Cardiac septum (tissue), 1 donor: ENCODE measurements around the gene GIT2. TPM values are rescaled to one million over a fixed set of nuclear protein-coding genes. Genes with fewer than 3 reads are reported as not detected.
"Not testable (repeated sequence)": the region's sequence is repeated elsewhere in the genome, so short reads cannot be mapped to it uniquely, and the experiment has no call there.

Source experiments
- DNase-seq: peaks from one replicate; pipeline ENCODE4 v3.0.0-alpha.2; 2020; ENCODE audit warnings: low spot score
- intact Hi-C: fragments of 100-400 bp; cut with DNase I; formaldehyde crosslinking; loops from one replicate; pipeline ENCODE4 v1.14.0; 2022
- long read RNA-seq: library from polyadenylated mRNA; unstranded; transcript quantifications from one replicate; pipeline ENCODE4 v2.0.0, GENCODE V29; 2021
- total RNA-seq: library from RNA; stranded (reverse); fragmentation: NEBNext Ultra II Directional; extraction: Animal tissue kit (Norgen Biotek cat#: 25700); gene quantifications from one replicate; pipeline ENCODE4 v1.2.1, GENCODE V29; 2021
- donor health status: DM: no; HTN: no; CAD: no.

The GIT2 gene
- 31.2 TPM for total RNA-seq
- long read RNA-seq, full-length matches to known transcripts, result 5 of 27 reads
- long read RNA-seq, partial matches to known transcripts, result 8 of 27 reads
- long read RNA-seq, other reads (novel, unspliced or antisense), result 14 of 27 reads

GRCh38 chr12:109995686-109996482 is at the start of gene GIT2:
Gene GIT2, minus strand, starts transcription at chr12:109996368. Its CDS starts 144 bp downstream, at chr12:109996224.
- intact Hi-C loops, result loop anchor here (5.0 kb wide), 2 partner anchors 46 to 94 kb away; partner anchors contain the start of gene TCHP
- peak; percentile 97 for DNase-seq

GRCh38 chr12:110042264-110042663 is 46.1 kb upstream of the GIT2 start:
- intact Hi-C loops, result loop anchor here (5.0 kb wide), 1 partner anchor 45 kb away; the partner anchor contains the start of genes ANKRD13A and GIT2
- peak; percentile 26 for DNase-seq

GRCh38 chr12:110039085-110039807 is 43.1 kb upstream of the GIT2 start:
- intact Hi-C loops, result no loop called here
- peak; percentile 12 for DNase-seq

- peak; percentile 19 for DNase-seq
- intact Hi-C loops, result no loop called here
Measured at GRCh38 chr12:110038741-110039084, 42.5 kb upstream of the GIT2 start.

- DNase-seq, result peak; percentile 72
- intact Hi-C loops, result no loop called here
Measured at GRCh38 chr12:110037315-110037714, 41.1 kb upstream of the GIT2 start.

- intact Hi-C loops, result no loop called here
- DNase-seq, result peak; percentile 4
Measured at GRCh38 chr12:110035534-110036104, 39.5 kb upstream of the GIT2 start.

- intact Hi-C loops, result no loop called here
- no peak for DNase-seq
Measured at GRCh38 chr12:110033888-110034287, 37.7 kb upstream of the GIT2 start.

GRCh38 chr12:110029290-110029815 is 33.2 kb upstream of the GIT2 start:
- no peak for DNase-seq
- intact Hi-C loops, result no loop called here

- DNase-seq, result no peak
- intact Hi-C loops, result no loop called here
Measured at GRCh38 chr12:110028323-110028722, 32.2 kb upstream of the GIT2 start.

- intact Hi-C loops, result no loop called here
Measured at GRCh38 chr12:110024051-110024450, 27.9 kb upstream of the GIT2 start.

GRCh38 chr12:110023059-110023980 is 27.2 kb upstream of the GIT2 start:
- no peak for DNase-seq
- intact Hi-C loops, result no loop called here

More at GRCh38 chr12:110024051-110024450, 27.9 kb upstream of the GIT2 start:
- DNase-seq, result no peak

- intact Hi-C loops, result no loop called here
- no peak for DNase-seq
Measured at GRCh38 chr12:110020956-110021355, 24.8 kb upstream of the GIT2 start.

- no peak for DNase-seq
- intact Hi-C loops, result no loop called here
Measured at GRCh38 chr12:110015132-110015531, 19.0 kb upstream of the GIT2 start.

GRCh38 chr12:110012659-110013058 is 16.5 kb upstream of the GIT2 start:
- no peak for DNase-seq
- intact Hi-C loops, result no loop called here

- DNase-seq, result no peak
- intact Hi-C loops, result no loop called here
Measured at GRCh38 chr12:110012137-110012536, 16.0 kb upstream of the GIT2 start.

GRCh38 chr12:110010853-110011723 is 14.9 kb upstream of the GIT2 start:
- intact Hi-C loops, result no loop called here

GRCh38 chr12:110008681-110009398 is 12.7 kb upstream of the GIT2 start:
- DNase-seq, intact Hi-C loops: not testable (repeated sequence)

More at GRCh38 chr12:110010853-110011723, 14.9 kb upstream of the GIT2 start:
- DNase-seq, result no peak
